Lung (tissue), 12 donors: Measurements from ENCODE around the gene CCNYL1. TPM values are rescaled to one million over a fixed set of nuclear protein-coding genes. Genes with fewer than 3 reads are reported as not detected.
A peak's percentile ranks its signal among the peaks of the same experiment; 100 is the strongest.

ENCODE experiments used
- ATAC-seq: fragments of 200-7000 bp; cut with Tn5 transposase; one replicate; pipeline ENCODE4 v1.9.1; 2020; ENCODE audit warnings: moderate number of reproducible peaks; ENCODE audit not compliant: insufficient read depth, low FRiP score
- DNase-seq, 3 donors: peaks; one replicate each; pipeline ENCODE4 v3.0.0-alpha.2; 2013 to 2017
- H3K27ac ChIP-seq, 2 donors: one replicate each; pipeline ENCODE4 v1.5.1; 2013; ENCODE audit warnings: mild to moderate bottlenecking in 2 of 2, moderate library complexity in 2 of 2, control low read depth in 1 of 2, inconsistent platforms in 1 of 2, low read depth in 1 of 2, low read length in 1 of 2
- H3K27me3 ChIP-seq, 3 donors: one replicate each; pipeline ENCODE4 v1.5.1; 2013; ENCODE audit warnings: low read length in 2 of 3; ENCODE audit not compliant: control insufficient read depth in 3 of 3, insufficient read depth in 3 of 3
- H3K36me3 ChIP-seq, 4 donors: one replicate each; pipeline ENCODE4 v1.5.1; 2013; ENCODE audit warnings: low read length in 4 of 4, mild to moderate bottlenecking in 1 of 4, moderate library complexity in 1 of 4; ENCODE audit not compliant: control insufficient read depth in 4 of 4, insufficient read depth in 4 of 4
- H3K4me1 ChIP-seq, 5 donors: one replicate each; pipeline ENCODE4 v1.5.1; 2013; ENCODE audit warnings: low read length in 5 of 5, mild to moderate bottlenecking in 2 of 5, moderate library complexity in 1 of 5; ENCODE audit not compliant: control insufficient read depth in 5 of 5, insufficient read depth in 5 of 5
- H3K4me3 ChIP-seq: one replicate; pipeline ENCODE4 v1.5.1; 2013; ENCODE audit warnings: mild to moderate bottlenecking, control low read depth, moderate library complexity
- H3K9ac ChIP-seq, 2 donors: one replicate each; pipeline ENCODE4 v1.5.1; 2013; ENCODE audit warnings: low read length in 2 of 2, control low read depth in 1 of 2; ENCODE audit not compliant: insufficient read depth in 1 of 2
- H3K9me3 ChIP-seq, 4 donors: one replicate each; pipeline ENCODE4 v1.5.1; 2013; ENCODE audit warnings: low read length in 3 of 4, mild to moderate bottlenecking in 1 of 4, moderate library complexity in 1 of 4; ENCODE audit not compliant: control insufficient read depth in 4 of 4, insufficient read depth in 3 of 4
- WGBS, 2 donors: extraction: QIAGEN DNeasy Blood & Tissue Kit; methylation state at CpG; one replicate each; pipeline ENCODE4 v1.1.7; 2013; 5-methylcytosine and 5-hydroxymethylcytosine counted together
- polyA plus RNA-seq, 2 donors: library from polyadenylated mRNA; stranded (reverse); fragments of 200-250 nt; gene quantifications; one replicate each; pipeline ENCODE4 v1.2.1, GENCODE V29; 2013
- total RNA-seq, 2 donors: library from RNA; depleted of rRNA in 1 of 2; stranded (reverse); fragments of >200 nt in 1 of 2; gene quantifications; one replicate each; pipeline ENCODE4 v1.2.1, GENCODE V29; 2014 to 2021
- TF ChIP-seq, protein P1 (sequence below): IDR thresholded peaks from 2 replicates; pipeline ENCODE4 v1.5.1; 2012; ENCODE audit warnings: mild to moderate bottlenecking; ENCODE audit errors: control extremely low read depth, extremely low read depth
- donor health status: control.
- donor health status: control.
- donor health status: Bipolar disorder and iron deficiency.
- donor health status: healthy.
- donor health status: DM: yes; HTN: yes; CAD: no.

The CCNYL1 gene
- total and polyA plus RNA-seq, 4 donors, result 11.1 to 25.1 (median 12.7) TPM

DNA sequence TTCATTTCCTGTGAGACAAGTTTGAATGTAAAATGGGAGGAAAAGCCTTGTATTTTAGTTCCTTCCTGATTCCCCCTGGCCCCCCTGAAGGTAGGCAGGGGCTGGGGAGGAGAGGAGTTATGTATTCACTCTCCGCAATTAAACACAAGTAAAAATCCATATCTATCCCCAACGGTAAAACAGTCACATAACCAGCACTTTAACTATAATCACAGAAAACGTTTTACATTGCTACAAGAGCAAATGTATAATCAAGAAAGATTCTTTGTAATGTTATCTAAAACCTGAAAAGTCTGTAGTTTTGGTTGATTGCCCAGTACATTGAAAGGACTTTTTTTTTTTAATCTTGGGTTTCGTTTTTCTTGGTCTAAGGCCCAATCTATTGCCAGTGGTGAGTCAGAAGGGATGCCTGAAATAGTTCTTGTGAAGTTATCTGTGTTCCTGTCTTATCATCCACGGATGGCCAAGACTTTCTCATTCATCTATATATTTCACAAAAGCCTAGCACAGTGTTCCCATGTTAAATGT, 34.5 kb upstream of the CCNYL1 start:
- peak in 2 of 3 donors; percentile 36 to 60 for DNase-seq
- Histone ChIP-seq H3K9ac (no peak overlapping the region), H3K4me3 (no peak overlapping the region), H3K27me3 (no peaks in the 10 kb centered on the region), H3K36me3 (no peaks in the 10 kb centered on the region), H3K27ac (peak overlapping the region in 1 of 2 donors; percentile 40), H3K4me1 (peaks cover 0 to 3% (median 0%) of the 10 kb centered on the region in 5 donors), H3K9me3 (peaks cover 0 to 6% (median 0%) of the 10 kb centered on the region in 4 donors)
- WGBS, 2 donors, result 44 to 68% methylated on average over 5 of the region's 5 CpGs
- no peak for ATAC-seq
- TF ChIP-seq, protein P1, sequence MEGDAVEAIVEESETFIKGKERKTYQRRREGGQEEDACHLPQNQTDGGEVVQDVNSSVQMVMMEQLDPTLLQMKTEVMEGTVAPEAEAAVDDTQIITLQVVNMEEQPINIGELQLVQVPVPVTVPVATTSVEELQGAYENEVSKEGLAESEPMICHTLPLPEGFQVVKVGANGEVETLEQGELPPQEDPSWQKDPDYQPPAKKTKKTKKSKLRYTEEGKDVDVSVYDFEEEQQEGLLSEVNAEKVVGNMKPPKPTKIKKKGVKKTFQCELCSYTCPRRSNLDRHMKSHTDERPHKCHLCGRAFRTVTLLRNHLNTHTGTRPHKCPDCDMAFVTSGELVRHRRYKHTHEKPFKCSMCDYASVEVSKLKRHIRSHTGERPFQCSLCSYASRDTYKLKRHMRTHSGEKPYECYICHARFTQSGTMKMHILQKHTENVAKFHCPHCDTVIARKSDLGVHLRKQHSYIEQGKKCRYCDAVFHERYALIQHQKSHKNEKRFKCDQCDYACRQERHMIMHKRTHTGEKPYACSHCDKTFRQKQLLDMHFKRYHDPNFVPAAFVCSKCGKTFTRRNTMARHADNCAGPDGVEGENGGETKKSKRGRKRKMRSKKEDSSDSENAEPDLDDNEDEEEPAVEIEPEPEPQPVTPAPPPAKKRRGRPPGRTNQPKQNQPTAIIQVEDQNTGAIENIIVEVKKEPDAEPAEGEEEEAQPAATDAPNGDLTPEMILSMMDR, result no peak

DNA sequence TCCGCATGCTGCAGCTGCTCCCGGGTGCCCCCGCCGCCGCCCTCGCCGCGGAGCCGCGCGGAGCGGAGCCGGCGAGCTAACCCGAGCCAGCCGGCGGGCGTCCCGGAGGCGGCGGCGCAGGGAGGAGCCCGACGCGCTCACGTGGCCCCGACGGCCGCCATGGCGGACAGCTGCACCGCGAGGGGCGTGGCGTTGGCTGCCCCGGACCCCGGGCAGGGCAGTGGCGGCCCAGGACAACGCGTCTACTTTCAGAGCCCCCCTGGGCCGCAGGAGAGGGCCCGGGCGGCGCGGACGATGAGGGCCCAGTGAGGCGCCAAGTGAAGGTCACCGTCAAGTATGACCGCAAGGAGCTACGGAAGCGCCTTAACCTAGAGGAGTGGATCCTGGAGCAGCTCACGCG, 30.0 kb upstream of the CCNYL1 start:
- Histone ChIP-seq H3K4me1 (peaks cover 0 to 3% (median 0%) of the 10 kb centered on the region in 5 donors), H3K4me3 (no peak overlapping the region), H3K27me3 (no peaks in the 10 kb centered on the region), H3K9ac (no peak overlapping the region), H3K36me3 (no peaks in the 10 kb centered on the region), H3K27ac (no peak overlapping the region), H3K9me3 (peaks cover 0 to 6% (median 0%) of the 10 kb centered on the region in 4 donors)
- peak in 1 of 3 donors; percentile 19 for DNase-seq
- no peak for ATAC-seq
- WGBS, 2 donors, result 28 to 31% methylated on average over 49 to 52 of the region's 52 CpGs
- TF ChIP-seq, protein P1, result no peak

GRCh38 chr2:207682557-207682956, 28.9 kb upstream of the CCNYL1 start:
- no peak for DNase-seq
- Histone ChIP-seq H3K9ac (no peak overlapping the region), H3K9me3 (peaks cover 0 to 6% (median 0%) of the 10 kb centered on the region in 4 donors), H3K36me3 (no peaks in the 10 kb centered on the region), H3K27me3 (no peaks in the 10 kb centered on the region), H3K4me3 (no peak overlapping the region), H3K4me1 (peaks cover 0 to 3% (median 0%) of the 10 kb centered on the region in 5 donors), H3K27ac (no peak overlapping the region)
- ATAC-seq, result no peak
- WGBS, 2 donors, result 94 to 95% methylated on average over 9 of the region's 9 CpGs
- TF ChIP-seq, protein P1, result no peak

DNA sequence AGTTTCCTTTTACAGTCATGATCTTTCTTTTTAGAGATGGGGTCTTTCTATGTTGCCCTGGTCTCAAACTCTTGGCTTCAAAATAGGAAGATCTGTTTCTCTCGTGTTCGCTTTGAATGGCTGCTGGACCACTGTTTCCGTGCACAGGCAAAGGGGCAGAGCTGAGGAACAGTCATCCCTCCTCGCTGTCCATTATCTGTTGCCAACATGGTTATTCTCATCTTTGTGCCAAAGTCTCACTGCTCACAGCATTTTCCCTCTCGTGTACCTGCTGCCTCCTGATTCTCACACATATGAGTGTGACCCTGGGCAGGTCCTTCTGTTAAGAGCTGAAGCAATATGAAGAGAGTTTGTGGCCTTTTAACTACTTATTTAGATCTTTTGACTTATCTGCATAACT, 28.0 kb upstream of the CCNYL1 start:
- 90 to 93% methylated on average over 5 of the region's 5 CpGs for WGBS, 2 donors
- Histone ChIP-seq H3K9ac (no peak overlapping the region), H3K36me3 (no peaks in the 10 kb centered on the region), H3K4me1 (peaks cover 0 to 3% (median 0%) of the 10 kb centered on the region in 5 donors), H3K27ac (no peak overlapping the region), H3K4me3 (no peak overlapping the region), H3K9me3 (peaks cover 0 to 6% (median 0%) of the 10 kb centered on the region in 4 donors), H3K27me3 (no peaks in the 10 kb centered on the region)
- DNase-seq (no peak), ATAC-seq (no peak)
- TF ChIP-seq, protein P1, result no peak
